T-helper 2 cell treated with Interferon-gamma antibody and Interleukin-4, amounts not matched to agents 5 μg/mL and 100 μg/mL, for 36 hours (primary cell): ENCODE data around the gene C4orf46.
"Not testable (repeated sequence)": the region's sequence is repeated elsewhere in the genome, so short reads cannot be mapped to it uniquely, and the experiment has no call there.

Experiments
- DNase-seq: peaks from one replicate; pipeline ENCODE4 v3.0.0; 2021; ENCODE audit warnings: low spot score
- H3K27ac Mint-ChIP-seq: one replicate; pipeline ENCODE4 v1.8.0; 2021; ENCODE audit warnings: mild to moderate bottlenecking, mixed read lengths
- H3K27me3 Mint-ChIP-seq: one replicate; pipeline ENCODE4 v1.8.0; 2021; ENCODE audit warnings: low read depth, mixed read lengths
- H3K36me3 Mint-ChIP-seq: one replicate; pipeline ENCODE4 v1.8.0; 2021; ENCODE audit warnings: low read depth, mixed read lengths
- H3K4me1 Mint-ChIP-seq: one replicate; pipeline ENCODE4 v1.8.0; 2021; ENCODE audit warnings: low read depth, mixed read lengths
- H3K4me3 Mint-ChIP-seq: one replicate; pipeline ENCODE4 v1.8.0; 2022; ENCODE audit warnings: mild to moderate bottlenecking, moderate library complexity, mixed read lengths
- H3K9me3 Mint-ChIP-seq: one replicate; pipeline ENCODE4 v1.8.0; 2021; ENCODE audit warnings: mixed read lengths

C4orf46 gene

GRCh38 chr4:158671665-158671914, at the start of gene C4orf46:
Gene C4orf46, minus strand, starts transcription at chr4:158671887. Its CDS starts 86 bp downstream, at chr4:158671801.
- Mint-ChIP-seq H3K27me3 (no peaks in the 10 kb centered on the region), H3K4me1 (peaks cover 23% of the 10 kb centered on the region), H3K4me3 (peak within 1 kb of the TSS; percentile 99), H3K27ac (peak within 1 kb of the TSS; percentile 90), H3K36me3 (peaks cover 15% of the 10 kb centered on the region), H3K9me3 (no peaks in the 10 kb centered on the region)
- no peak for DNase-seq

GRCh38 chr4:158715802-158716201, 44.1 kb upstream of the C4orf46 start:
- no peaks in the 10 kb centered on the region for H3K27me3 Mint-ChIP-seq
- no peaks in the 10 kb centered on the region for H3K9me3 Mint-ChIP-seq
- no peak overlapping the region for H3K27ac Mint-ChIP-seq
- DNase-seq = no peak
- peaks cover 22% of the 10 kb centered on the region for H3K4me1 Mint-ChIP-seq
- peaks cover 73% of the 10 kb centered on the region for H3K36me3 Mint-ChIP-seq
- H3K4me3 Mint-ChIP-seq = no peak overlapping the region

GRCh38 chr4:158714937-158715336, 43.2 kb upstream of the C4orf46 start:
- Mint-ChIP-seq H3K36me3 (peaks cover 74% of the 10 kb centered on the region), H3K27ac (no peak overlapping the region), H3K4me3 (no peak overlapping the region), H3K9me3 (no peaks in the 10 kb centered on the region), H3K27me3 (no peaks in the 10 kb centered on the region), H3K4me1 (peaks cover 22% of the 10 kb centered on the region)
- DNase-seq = no peak

- not testable (repeated sequence) for H3K4me1 Mint-ChIP-seq, H3K4me3 Mint-ChIP-seq, H3K27me3 Mint-ChIP-seq, DNase-seq, H3K9me3 Mint-ChIP-seq, H3K27ac Mint-ChIP-seq
- H3K36me3 Mint-ChIP-seq = peaks cover 67% of the 10 kb centered on the region
Measured at GRCh38 chr4:158712622-158713021, 40.9 kb upstream of the C4orf46 start.

GRCh38 chr4:158710814-158711213, 39.1 kb upstream of the C4orf46 start:
- Mint-ChIP-seq H3K4me3 (no peak overlapping the region), H3K27ac (no peak overlapping the region), H3K9me3 (no peaks in the 10 kb centered on the region), H3K27me3 (no peaks in the 10 kb centered on the region), H3K36me3 (peaks cover 68% of the 10 kb centered on the region), H3K4me1 (peaks cover 2% of the 10 kb centered on the region)
- DNase-seq = no peak

- Mint-ChIP-seq H3K27me3 (no peaks in the 10 kb centered on the region), H3K36me3 (peaks cover 29% of the 10 kb centered on the region), H3K27ac (no peak overlapping the region), H3K4me3 (no peak overlapping the region), H3K9me3 (no peaks in the 10 kb centered on the region), H3K4me1 (no peaks in the 10 kb centered on the region)
- DNase-seq = no peak
Measured at GRCh38 chr4:158704274-158704673, 32.6 kb upstream of the C4orf46 start.

DNA sequence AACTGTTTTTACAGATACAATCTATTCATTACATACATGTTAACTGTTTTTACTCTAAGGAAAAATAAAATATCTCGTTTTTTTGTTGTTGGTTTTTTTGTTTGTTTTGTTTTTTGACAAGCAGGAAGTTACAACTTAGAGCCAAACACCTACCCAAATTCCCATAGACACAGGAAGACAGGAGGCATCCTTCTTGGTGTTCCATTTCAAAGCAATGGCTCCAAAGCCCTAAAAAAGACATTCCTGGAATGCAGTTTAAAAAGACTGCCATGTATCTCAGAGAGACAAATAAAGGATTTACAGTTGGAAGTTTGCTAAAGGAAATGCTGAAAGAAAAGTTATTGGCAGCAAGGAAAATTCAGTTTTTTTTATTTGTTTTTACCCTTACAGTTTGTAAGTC, 17.1 kb upstream of the C4orf46 start:
- Mint-ChIP-seq H3K36me3 (peaks cover 7% of the 10 kb centered on the region), H3K4me3 (no peak overlapping the region), H3K27ac (no peak overlapping the region), H3K9me3 (no peaks in the 10 kb centered on the region), H3K4me1 (peaks cover 2% of the 10 kb centered on the region), H3K27me3 (no peaks in the 10 kb centered on the region)
- no peak for DNase-seq

DNA sequence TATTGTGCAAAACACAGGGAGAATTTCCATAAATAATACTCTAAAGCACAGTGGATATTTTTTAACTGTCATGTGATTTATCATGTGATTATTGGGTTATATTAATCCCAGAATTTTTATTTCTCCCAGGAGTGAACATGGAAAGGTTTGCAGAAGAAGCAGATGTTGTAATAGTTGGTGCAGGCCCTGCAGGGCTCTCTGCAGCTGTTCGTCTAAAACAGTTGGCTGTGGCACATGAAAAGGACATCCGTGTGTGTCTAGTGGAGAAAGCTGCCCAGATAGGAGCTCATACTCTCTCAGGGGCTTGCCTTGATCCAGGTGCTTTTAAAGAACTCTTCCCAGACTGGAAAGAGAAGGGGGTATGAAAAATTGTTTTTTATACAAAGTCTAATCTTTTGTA, 10.4 kb upstream of the C4orf46 start:
- no peaks in the 10 kb centered on the region for H3K9me3 Mint-ChIP-seq
- peaks cover 2% of the 10 kb centered on the region for H3K4me1 Mint-ChIP-seq
- peaks cover 3% of the 10 kb centered on the region for H3K36me3 Mint-ChIP-seq
- no peak for DNase-seq
- H3K27me3 Mint-ChIP-seq = no peaks in the 10 kb centered on the region
- no peak overlapping the region for H3K27ac Mint-ChIP-seq
- H3K4me3 Mint-ChIP-seq = no peak overlapping the region

- DNase-seq = no peak
- Mint-ChIP-seq H3K4me1 (peaks cover 2% of the 10 kb centered on the region), H3K4me3 (no peak overlapping the region), H3K36me3 (peaks cover 1% of the 10 kb centered on the region), H3K27me3 (no peaks in the 10 kb centered on the region), H3K9me3 (no peaks in the 10 kb centered on the region), H3K27ac (no peak overlapping the region)
Measured at GRCh38 chr4:158681629-158682028, 9.9 kb upstream of the C4orf46 start.

DNA sequence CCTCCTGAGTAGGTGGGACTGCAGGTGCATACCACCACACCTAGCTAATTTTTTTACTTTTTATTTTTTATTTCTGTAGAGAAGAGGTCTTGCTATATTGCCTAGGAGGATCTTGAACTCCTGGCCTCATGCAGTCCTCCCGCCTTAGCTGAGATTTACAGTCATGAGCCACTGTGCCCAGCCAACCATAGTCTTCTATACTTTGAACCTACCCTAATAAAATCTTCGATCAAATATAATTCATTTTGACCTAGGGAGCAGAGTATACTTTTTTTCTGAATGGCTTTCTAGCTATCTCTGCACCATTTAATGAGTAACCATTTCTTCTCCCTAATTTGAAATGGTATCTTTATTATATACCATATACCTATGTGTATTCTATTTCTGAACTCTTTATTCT, 7.1 kb upstream of the C4orf46 start:
- Mint-ChIP-seq H3K27me3 (no peaks in the 10 kb centered on the region), H3K4me3 (no peak overlapping the region), H3K27ac (no peak overlapping the region), H3K4me1 (peaks cover 6% of the 10 kb centered on the region), H3K36me3 (no peaks in the 10 kb centered on the region), H3K9me3 (no peaks in the 10 kb centered on the region)
- no peak for DNase-seq

- H3K9me3 Mint-ChIP-seq = no peaks in the 10 kb centered on the region
- H3K4me3 Mint-ChIP-seq = no peak overlapping the region
- no peak for DNase-seq
- no peaks in the 10 kb centered on the region for H3K27me3 Mint-ChIP-seq
- no peaks in the 10 kb centered on the region for H3K36me3 Mint-ChIP-seq
- no peak overlapping the region for H3K27ac Mint-ChIP-seq
- peaks cover 14% of the 10 kb centered on the region for H3K4me1 Mint-ChIP-seq
Measured at GRCh38 chr4:158676076-158676475, 4.4 kb upstream of the C4orf46 start.

DNA sequence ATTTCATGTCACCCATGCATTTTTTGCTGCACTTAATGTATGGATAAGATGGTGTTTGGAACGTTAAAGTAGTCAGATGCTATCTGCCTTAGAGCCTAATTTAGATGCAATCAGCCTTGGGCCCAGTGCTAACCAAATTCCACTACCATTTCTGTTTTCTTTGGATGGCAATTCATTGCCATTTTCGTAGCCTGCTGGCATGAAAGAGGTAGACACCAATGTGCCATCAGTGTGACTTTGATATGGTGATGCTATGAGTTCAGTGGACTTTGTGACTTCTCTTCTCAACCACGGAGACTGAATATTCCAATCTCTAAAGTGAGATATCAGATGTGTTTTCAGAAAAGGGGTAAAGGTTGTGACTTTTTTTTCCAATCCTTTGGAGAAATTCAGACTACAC, 1.9 kb upstream of the C4orf46 start:
- DNase-seq = no peak
- Mint-ChIP-seq H3K9me3 (no peaks in the 10 kb centered on the region), H3K4me3 (peak overlapping the region; percentile 36), H3K27me3 (no peaks in the 10 kb centered on the region), H3K4me1 (peaks cover 23% of the 10 kb centered on the region), H3K27ac (no peak overlapping the region), H3K36me3 (peaks cover 8% of the 10 kb centered on the region)

- H3K36me3 Mint-ChIP-seq = peaks cover 15% of the 10 kb centered on the region
- peak within 1 kb of the TSS; percentile 90 for H3K27ac Mint-ChIP-seq
- peaks cover 23% of the 10 kb centered on the region for H3K4me1 Mint-ChIP-seq
Measured at GRCh38 chr4:158671915-158672806, 474 bp upstream of the C4orf46 start, which contains the start of gene ETFDH. Gene ETFDH, plus strand, starts transcription at chr4:158672296. Its CDS starts 161 bp downstream, at chr4:158672457.

DNA sequence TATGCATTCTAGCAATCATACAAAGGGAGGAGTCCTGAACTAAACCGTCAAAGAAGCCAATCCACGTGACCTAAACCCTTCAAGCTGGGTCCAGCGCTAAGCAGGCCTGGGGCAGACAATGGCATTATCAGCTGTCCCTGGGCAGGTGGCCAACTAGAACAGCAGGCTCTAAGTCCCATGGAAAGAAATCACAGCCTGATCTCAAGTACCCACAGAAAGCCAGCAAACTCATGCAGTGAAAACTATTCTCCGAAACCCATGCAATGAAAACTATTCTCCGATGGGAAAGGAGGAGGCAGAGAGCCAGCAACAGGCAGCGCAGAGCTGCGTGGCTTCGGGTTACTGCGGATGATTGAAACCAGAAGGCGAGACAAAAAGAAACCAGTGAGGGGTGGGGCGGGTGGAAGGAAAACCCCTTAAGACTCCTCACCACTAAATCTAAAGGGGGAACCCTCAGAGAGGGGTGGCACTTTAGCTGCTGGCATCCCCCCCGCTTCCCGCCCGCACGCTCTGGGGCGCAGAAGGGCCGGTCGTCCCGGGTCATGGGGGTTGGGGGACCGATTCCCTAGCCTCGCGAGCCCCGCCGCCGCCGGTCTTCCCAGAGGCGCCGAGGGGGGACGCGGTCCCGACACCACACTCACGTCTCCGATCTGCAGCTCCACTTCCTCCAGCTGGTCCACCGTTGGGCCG, 567 bp downstream of the C4orf46 start:
- Mint-ChIP-seq H3K9me3 (no peaks in the 10 kb centered on the region), H3K4me3 (peak overlapping the region; percentile 99), H3K27me3 (no peaks in the 10 kb centered on the region), H3K36me3 (peaks cover 19% of the 10 kb centered on the region), H3K4me1 (peaks cover 23% of the 10 kb centered on the region), H3K27ac (peak overlapping the region; percentile 90)
- peak; percentile 56 for DNase-seq

More at GRCh38 chr4:158671915-158672806, 474 bp upstream of the C4orf46 start, which contains the start of gene ETFDH:
- Mint-ChIP-seq H3K4me3 (peak within 1 kb of the TSS; percentile 99), H3K9me3 (no peaks in the 10 kb centered on the region), H3K27me3 (no peaks in the 10 kb centered on the region)
- peak; percentile 99 for DNase-seq
